Measurements from ENCODE around the gene ARAP1. TPM values are rescaled to one million over a fixed set of nuclear protein-coding genes. Genes with fewer than 3 reads are reported as not detected.

Gene ARAP1
- total and polyA plus RNA-seq, 2 experiments from 2014 or later: 41.5 to 200 TPM

DNA sequence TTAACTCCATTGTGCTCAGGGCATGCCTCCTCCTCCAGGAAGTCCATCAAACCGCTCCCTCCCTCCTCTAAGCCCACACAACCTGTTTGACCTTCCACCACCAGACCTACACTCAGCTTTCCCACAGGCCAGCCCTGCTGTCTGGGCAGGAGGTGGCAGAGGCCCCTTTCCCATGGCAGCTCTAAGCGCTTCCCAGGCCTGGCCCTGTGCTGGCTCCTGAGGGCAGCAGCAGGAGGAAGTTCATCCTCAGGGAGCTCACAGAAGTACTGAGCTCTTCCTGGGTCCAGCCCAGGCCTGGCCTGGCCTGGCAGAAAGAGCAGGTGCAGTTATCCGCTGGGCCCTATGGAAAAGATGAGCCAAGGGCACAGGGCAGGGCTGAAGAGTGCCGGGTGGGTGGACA, 31.4 kb downstream of the ARAP1 start:
- Histone ChIP-seq H3K4me1 (ENCODE audit: low read depth) (peaks cover 50% of the 10 kb centered on the region), H3K4me3 (no peak overlapping the region), H3K27ac (peak overlapping the region; percentile 88), H3K27me3 (no peaks in the 10 kb centered on the region), H3K36me3 (no peaks in the 10 kb centered on the region), H3K9me3 (ENCODE audit: low read depth) (no peaks in the 10 kb centered on the region)
- TF ChIP-seq, protein P1, sequence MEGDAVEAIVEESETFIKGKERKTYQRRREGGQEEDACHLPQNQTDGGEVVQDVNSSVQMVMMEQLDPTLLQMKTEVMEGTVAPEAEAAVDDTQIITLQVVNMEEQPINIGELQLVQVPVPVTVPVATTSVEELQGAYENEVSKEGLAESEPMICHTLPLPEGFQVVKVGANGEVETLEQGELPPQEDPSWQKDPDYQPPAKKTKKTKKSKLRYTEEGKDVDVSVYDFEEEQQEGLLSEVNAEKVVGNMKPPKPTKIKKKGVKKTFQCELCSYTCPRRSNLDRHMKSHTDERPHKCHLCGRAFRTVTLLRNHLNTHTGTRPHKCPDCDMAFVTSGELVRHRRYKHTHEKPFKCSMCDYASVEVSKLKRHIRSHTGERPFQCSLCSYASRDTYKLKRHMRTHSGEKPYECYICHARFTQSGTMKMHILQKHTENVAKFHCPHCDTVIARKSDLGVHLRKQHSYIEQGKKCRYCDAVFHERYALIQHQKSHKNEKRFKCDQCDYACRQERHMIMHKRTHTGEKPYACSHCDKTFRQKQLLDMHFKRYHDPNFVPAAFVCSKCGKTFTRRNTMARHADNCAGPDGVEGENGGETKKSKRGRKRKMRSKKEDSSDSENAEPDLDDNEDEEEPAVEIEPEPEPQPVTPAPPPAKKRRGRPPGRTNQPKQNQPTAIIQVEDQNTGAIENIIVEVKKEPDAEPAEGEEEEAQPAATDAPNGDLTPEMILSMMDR (IDR thresholded peaks at IDR 0.05; ENCODE audit: low read depth, low read length): no peak
- no peak for DNase-seq (ENCODE audit: low read depth in 1 of 2, low spot score in 1 of 2)

DNA sequence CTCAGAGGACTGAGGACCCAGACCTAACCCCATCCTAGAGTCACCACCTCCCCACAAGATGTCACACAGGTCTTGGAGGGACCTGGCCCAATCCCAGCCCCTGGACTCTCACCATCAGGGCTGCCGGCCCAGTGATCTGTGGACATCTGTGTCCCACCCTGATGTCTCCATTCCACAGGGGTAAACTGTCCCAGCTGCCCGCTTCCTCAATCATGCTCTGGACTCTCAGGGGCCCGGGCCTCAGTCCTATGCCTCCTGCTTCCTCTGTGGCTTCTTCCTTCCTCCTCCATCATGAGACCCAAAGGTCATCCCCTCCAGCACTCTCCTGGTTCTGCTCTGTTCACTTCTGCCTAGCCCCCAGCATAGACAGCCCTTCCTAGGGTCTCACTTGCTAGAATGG, 32.2 kb downstream of the ARAP1 start:
- peaks cover 50% of the 10 kb centered on the region for H3K4me1 ChIP-seq (ENCODE audit: low read depth)
- TF ChIP-seq, protein P1 (IDR thresholded peaks at IDR 0.05; ENCODE audit: low read depth, low read length): no peak
- no peaks in the 10 kb centered on the region for H3K27me3 ChIP-seq
- no peak overlapping the region for H3K4me3 ChIP-seq
- DNase-seq (ENCODE audit: low read depth in 1 of 2, low spot score in 1 of 2): no peak
- H3K36me3 ChIP-seq: no peaks in the 10 kb centered on the region
- peak overlapping the region; percentile 88 for H3K27ac ChIP-seq
- no peaks in the 10 kb centered on the region for H3K9me3 ChIP-seq (ENCODE audit: low read depth)

DNA sequence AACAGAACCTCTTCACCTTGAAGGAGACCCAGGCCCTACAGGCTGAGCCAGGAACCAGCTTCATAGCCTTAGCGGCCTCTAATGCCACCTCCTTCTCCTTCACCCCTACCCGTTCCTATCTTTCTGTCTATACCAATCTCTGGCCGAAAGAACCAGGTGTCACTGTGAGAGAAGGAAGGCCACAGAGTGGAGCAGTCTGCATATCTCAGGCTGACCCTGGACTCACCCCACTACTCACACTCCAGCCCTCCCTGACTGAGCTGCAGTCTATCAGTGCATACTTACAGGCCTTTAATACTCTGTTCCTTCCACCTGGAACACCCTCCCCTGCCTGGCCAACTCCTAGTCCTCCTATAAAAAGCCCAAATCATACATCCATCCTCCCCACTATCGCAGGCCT, 32.7 kb downstream of the ARAP1 start:
- TF ChIP-seq, protein P1 (IDR thresholded peaks at IDR 0.05; ENCODE audit: low read depth, low read length): no peak
- Histone ChIP-seq H3K9me3 (ENCODE audit: low read depth) (no peaks in the 10 kb centered on the region), H3K36me3 (no peaks in the 10 kb centered on the region), H3K4me1 (ENCODE audit: low read depth) (peaks cover 50% of the 10 kb centered on the region), H3K27me3 (no peaks in the 10 kb centered on the region), H3K27ac (peak overlapping the region; percentile 88), H3K4me3 (no peak overlapping the region)
- DNase-seq (ENCODE audit: low read depth in 1 of 2, low spot score in 1 of 2): peak in 1 of 2 donors; percentile 71

DNA sequence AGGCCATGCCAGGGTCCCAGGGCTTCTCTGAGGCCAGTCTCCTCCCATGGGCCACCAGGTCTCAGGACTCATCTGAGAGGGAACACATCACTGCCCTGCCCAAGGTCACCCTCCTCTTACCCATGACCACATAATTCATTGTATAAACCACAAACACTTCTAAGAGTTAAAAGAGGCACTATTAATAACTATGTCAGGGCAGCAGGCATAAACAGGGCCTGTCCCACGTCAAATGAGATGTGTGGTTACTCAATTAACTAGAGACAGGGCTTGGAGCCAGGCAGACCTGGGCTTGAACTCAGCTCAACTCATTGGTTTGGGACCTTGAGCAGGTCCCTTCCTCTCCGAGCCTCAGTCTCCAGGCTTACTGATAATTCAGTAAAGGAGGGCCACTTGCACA, 33.1 kb downstream of the ARAP1 start:
- peak overlapping the region; percentile 88 for H3K27ac ChIP-seq
- no peaks in the 10 kb centered on the region for H3K36me3 ChIP-seq
- TF ChIP-seq, protein P1 (IDR thresholded peaks at IDR 0.05; ENCODE audit: low read depth, low read length): no peak
- no peaks in the 10 kb centered on the region for H3K9me3 ChIP-seq (ENCODE audit: low read depth)
- H3K27me3 ChIP-seq: no peaks in the 10 kb centered on the region
- DNase-seq (ENCODE audit: low read depth in 1 of 2, low spot score in 1 of 2): peak; percentile 44 to 67
- H3K4me3 ChIP-seq: no peak overlapping the region
- peaks cover 50% of the 10 kb centered on the region for H3K4me1 ChIP-seq (ENCODE audit: low read depth)

DNA sequence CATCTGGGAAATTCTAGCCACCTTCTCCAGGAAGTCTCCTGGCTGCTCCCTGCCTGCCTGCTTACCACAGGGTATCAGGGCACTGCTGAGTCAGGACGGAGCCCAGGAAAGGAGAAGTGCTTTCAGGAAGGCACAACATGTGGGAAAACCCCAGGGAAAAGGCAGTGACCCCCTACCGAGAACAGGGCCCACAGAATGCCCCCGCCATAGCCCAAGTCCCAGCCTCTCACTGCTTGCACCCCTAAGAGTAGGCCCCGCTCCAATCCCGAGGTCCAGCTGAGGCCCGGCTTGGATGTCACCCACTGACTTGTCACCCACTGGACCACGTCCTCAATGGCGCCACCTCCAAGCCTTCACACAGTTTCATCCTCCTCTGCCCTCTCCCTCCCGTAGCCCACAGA, 34.1 kb downstream of the ARAP1 start:
- TF ChIP-seq, protein P1 (IDR thresholded peaks at IDR 0.05; ENCODE audit: low read depth, low read length): no peak
- Histone ChIP-seq H3K27ac (peak overlapping the region; percentile 88), H3K4me1 (ENCODE audit: low read depth) (peaks cover 52% of the 10 kb centered on the region), H3K4me3 (no peak overlapping the region), H3K9me3 (ENCODE audit: low read depth) (no peaks in the 10 kb centered on the region), H3K27me3 (no peaks in the 10 kb centered on the region), H3K36me3 (no peaks in the 10 kb centered on the region)
- DNase-seq (ENCODE audit: low read depth in 1 of 2, low spot score in 1 of 2): no peak
